Cardiac septum (tissue), 1 donor: ENCODE data around the gene KSR2. TPM values are rescaled to one million over a fixed set of nuclear protein-coding genes. Genes with fewer than 3 reads are reported as not detected.
"Not testable (repeated sequence)": the region's sequence is repeated elsewhere in the genome, so short reads cannot be mapped to it uniquely, and the experiment has no call there.

ENCODE experiments used
- DNase-seq: peaks from one replicate; pipeline ENCODE4 v3.0.0-alpha.2; 2020; ENCODE audit warnings: low spot score
- intact Hi-C: fragments of 100-400 bp; cut with DNase I; formaldehyde crosslinking; loops from one replicate; pipeline ENCODE4 v1.14.0; 2022
- total RNA-seq: library from RNA; stranded (reverse); fragmentation: NEBNext Ultra II Directional; extraction: Animal tissue kit (Norgen Biotek cat#: 25700); gene quantifications from one replicate; pipeline ENCODE4 v1.2.1, GENCODE V29; 2021
- donor health status: DM: no; HTN: no; CAD: no.

KSR2 gene
- total RNA-seq, 1 donor from 2014 or later = not detected

- intact Hi-C loops = no loop called here
- DNase-seq = no peak
Observed at GRCh38 chr12:117792877-117793424, 175.8 kb downstream of the KSR2 start.

GRCh38 chr12:117792471-117792870 is 176.3 kb downstream of the KSR2 start:
- intact Hi-C loops = no loop called here
- DNase-seq = no peak

- DNase-seq = no peak
- intact Hi-C loops = no loop called here
Observed at GRCh38 chr12:117790948-117791347, 177.8 kb downstream of the KSR2 start.

GRCh38 chr12:117790198-117790597 is 178.6 kb downstream of the KSR2 start:
- no peak for DNase-seq
- intact Hi-C loops = no loop called here

GRCh38 chr12:117789195-117789912 is 179.4 kb downstream of the KSR2 start:
- DNase-seq = no peak
- intact Hi-C loops = no loop called here

GRCh38 chr12:117778656-117779055 is 190.1 kb downstream of the KSR2 start:
- DNase-seq = no peak
- intact Hi-C loops = no loop called here

- DNase-seq = no peak
- intact Hi-C loops = no loop called here
Observed at GRCh38 chr12:117774941-117775775, 193.6 kb downstream of the KSR2 start.

GRCh38 chr12:117768860-117769259 is 199.9 kb downstream of the KSR2 start:
- intact Hi-C loops = no loop called here
- DNase-seq = no peak

GRCh38 chr12:117766008-117766407 is 202.8 kb downstream of the KSR2 start:
- DNase-seq = no peak
- intact Hi-C loops = no loop called here

GRCh38 chr12:117762143-117762542 is 206.6 kb downstream of the KSR2 start:
- DNase-seq = no peak
- intact Hi-C loops = no loop called here

- intact Hi-C loops = no loop called here
- no peak for DNase-seq
Observed at GRCh38 chr12:117761528-117762100, 207.2 kb downstream of the KSR2 start.

GRCh38 chr12:117760990-117761389 is 207.8 kb downstream of the KSR2 start:
- no peak for DNase-seq
- intact Hi-C loops = no loop called here

- intact Hi-C loops = no loop called here
- no peak for DNase-seq
Observed at GRCh38 chr12:117750657-117751056, 218.1 kb downstream of the KSR2 start.

- DNase-seq = no peak
- intact Hi-C loops = no loop called here
Observed at GRCh38 chr12:117749431-117749830, 219.4 kb downstream of the KSR2 start.

- intact Hi-C loops, DNase-seq: not testable (repeated sequence)
Observed at GRCh38 chr12:117746358-117746757, 222.4 kb downstream of the KSR2 start.

- intact Hi-C loops = no loop called here
- no peak for DNase-seq
Observed at GRCh38 chr12:117744418-117744817, 224.4 kb downstream of the KSR2 start.

- DNase-seq = no peak
- intact Hi-C loops = no loop called here
Observed at GRCh38 chr12:117743761-117744160, 225.0 kb downstream of the KSR2 start.

- intact Hi-C loops = no loop called here
- no peak for DNase-seq
Observed at GRCh38 chr12:117742721-117743120, 226.1 kb downstream of the KSR2 start.

GRCh38 chr12:117738233-117738632 is 230.6 kb downstream of the KSR2 start:
- intact Hi-C loops = no loop called here
- DNase-seq = no peak

- intact Hi-C loops = no loop called here
- DNase-seq = no peak
Observed at GRCh38 chr12:117733549-117733805, 235.3 kb downstream of the KSR2 start.
